ENCODE data around the gene MSN.

Gene MSN

GRCh38 chrX:65673857-65674203 lies 6.4 kb downstream of the MSN start:
- no peak for DNase-seq (ENCODE audit: low read depth in 3 of 3)

GRCh38 chrX:65674204-65674893 lies 6.9 kb downstream of the MSN start:
- no peak for DNase-seq (ENCODE audit: low read depth in 3 of 3)

DNA sequence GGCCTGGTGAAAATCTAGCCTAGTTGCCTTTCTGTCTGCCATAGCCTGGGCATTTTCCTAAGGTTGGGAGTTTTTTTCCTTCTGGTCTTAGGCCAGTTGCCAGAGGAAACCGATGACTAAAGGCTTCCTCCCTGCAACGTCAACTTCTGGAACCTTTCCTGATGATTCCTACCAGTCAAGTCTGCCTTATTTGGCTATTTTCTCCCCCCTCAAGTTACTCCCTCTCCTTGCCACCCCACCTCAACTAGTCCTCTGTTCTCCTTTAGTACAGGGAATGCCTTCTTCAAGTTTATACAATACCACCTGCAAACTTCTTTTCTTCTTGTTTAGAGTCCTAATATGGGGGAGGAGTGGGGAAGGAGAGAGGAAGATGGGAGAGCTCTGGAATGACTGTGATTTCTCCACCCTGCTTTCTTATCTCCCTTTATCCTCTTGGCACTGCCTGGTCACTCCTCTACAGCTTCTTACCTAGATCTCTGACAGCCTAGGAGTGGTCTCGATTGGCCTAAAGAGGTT lies 10.6 kb downstream of the MSN start:
- DNase-seq (ENCODE audit: low read depth in 3 of 3), result no peak

DNA sequence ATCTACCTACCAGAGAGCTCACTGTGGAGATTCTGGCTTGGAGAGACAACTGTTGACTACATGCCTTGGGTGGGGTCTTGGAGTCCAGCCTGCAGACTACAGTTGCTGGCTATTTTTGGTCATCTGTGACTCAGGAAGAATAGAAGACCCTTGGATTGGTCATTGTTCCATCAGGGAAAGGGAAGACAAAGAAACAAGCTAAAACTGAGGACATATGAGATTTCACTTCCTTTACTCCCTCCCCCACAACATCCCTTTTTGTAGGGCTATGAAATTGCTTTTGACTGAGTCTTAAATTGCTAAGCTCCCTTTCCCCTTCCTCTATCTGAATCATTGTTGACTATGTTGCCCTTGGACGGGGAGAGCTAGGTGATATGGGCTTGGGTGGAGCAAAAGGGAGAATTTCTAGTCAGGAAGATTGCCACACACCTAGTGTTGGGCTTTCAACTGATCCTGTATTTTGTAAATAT lies 11.7 kb downstream of the MSN start:
- DNase-seq (ENCODE audit: low read depth in 3 of 3), result no peak

GRCh38 chrX:65681810-65682209 lies 14.4 kb downstream of the MSN start:
- DNase-seq (ENCODE audit: low read depth in 3 of 3), result no peak

- DNase-seq (ENCODE audit: low read depth in 3 of 3), result no peak
These were observed 17.7 kb downstream of the MSN start for GRCh38 chrX:65685112-65685511.

DNA sequence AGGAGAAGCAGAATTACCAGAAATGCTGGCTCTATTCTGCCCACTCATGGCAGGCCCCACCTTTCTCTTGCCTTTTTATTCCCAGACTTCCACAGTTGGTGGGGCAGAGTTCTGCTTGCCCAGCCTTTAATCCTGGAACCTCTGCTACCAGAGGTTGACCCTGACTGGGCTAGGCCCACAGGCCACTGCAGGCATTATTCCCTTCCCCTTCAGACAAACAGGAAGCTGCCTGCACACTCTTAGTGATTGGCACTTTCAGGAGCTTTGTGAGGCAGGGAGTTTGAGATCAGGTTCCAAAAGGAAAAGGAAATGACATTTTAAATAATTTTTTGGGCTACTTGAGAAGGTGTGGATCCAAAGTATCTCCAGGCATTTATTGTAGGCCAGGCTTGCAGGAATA lies 18.8 kb downstream of the MSN start:
- DNase-seq (ENCODE audit: low read depth in 3 of 3), result no peak

DNA sequence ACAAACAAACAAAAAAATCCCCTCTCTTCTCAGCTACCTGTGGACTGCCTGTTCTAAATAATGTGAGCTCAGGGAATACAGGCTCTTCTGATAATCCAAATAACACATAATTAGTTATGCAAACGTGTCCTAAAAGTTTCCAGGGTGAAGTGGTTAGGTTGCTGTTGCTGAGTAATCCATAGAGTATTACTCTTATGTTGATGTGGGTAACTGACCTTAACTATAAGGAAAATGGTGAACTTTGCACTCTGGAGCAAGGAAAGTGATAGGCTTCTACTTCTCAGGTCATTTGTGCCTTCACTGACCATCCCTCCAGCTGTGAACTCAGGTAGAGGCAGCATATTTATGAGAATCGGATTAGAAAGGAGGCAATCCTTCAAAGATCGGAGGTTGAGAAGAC lies 19.9 kb downstream of the MSN start:
- no peak for DNase-seq (ENCODE audit: low read depth in 3 of 3)

- no peak for DNase-seq (ENCODE audit: low read depth in 3 of 3)
These were observed 21.0 kb downstream of the MSN start for GRCh38 chrX:65688403-65688871.

- DNase-seq (ENCODE audit: low read depth in 3 of 3), result no peak
These were observed 21.9 kb downstream of the MSN start for GRCh38 chrX:65689377-65689776.

DNA sequence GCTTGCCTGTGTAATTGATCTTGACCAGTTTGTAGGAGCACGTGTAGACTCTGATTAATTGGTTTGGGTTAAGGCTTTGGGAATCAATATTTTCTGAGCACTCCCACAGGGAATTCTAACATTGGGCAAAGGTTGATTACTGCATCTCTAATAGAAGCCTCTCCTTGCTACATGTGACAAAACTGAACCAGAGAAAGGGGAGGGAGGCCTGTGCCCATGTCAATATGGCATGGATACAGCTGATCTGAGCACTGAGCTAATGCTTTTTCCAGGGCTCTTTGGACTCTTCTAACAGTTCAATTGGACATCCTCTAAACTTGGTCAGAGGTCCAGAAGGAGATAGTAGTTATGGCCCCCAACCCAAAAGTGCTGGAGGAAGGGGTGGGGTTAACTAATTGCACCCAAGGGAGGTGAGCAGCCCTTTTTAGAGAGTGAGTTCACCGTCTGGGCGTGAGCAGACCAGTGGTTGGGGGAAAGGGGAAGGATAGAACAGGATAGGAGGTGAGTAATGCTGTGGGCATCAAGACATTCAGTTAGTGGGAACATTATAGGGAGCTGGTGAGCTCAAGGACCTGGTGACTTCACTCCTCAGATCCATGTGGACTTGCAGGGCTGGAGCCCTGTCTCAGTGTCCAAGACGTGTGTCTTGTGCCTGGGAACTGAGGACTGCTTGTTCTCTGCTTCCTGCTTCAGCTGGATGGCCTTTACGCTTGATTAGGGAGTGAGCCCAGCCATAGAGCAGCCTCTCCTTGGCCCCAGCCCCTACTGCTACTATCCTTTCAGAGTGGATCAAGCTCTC lies 22.8 kb downstream of the MSN start:
- DNase-seq (ENCODE audit: low read depth in 3 of 3), result no peak

DNA sequence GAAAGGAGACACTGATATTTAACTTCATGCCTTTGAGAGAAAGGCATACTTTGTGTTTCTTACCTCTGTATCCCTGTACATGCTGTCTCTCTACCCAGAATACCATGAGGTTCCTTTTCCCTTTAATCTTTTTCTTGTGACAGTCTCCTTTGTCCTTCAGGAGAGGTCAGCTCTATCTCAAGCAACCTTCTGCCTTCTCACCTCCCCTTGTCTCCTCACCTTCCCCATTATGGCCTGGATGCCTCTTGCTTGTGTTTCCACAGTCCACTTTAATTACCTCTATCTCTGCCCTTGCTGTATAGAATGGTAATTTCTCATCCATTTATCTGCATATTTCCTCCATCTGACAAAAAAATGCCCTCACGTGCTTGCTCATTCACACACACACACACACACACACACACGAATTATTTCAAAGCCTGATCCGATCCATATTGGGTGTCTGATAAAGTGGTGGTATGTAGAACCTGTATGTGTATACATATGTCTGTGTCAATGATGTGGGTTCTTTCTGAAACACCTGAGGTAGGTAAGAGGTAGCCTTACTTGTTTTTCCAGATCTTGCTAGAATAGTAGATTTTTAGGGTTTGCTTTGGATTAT lies 28.5 kb downstream of the MSN start:
- DNase-seq (ENCODE audit: low read depth in 3 of 3), result no peak

- no peak for DNase-seq (ENCODE audit: low read depth in 3 of 3)
These were observed 29.2 kb downstream of the MSN start for GRCh38 chrX:65696613-65697012.

- no peak for DNase-seq (ENCODE audit: low read depth in 3 of 3)
These were observed 29.8 kb downstream of the MSN start for GRCh38 chrX:65697211-65697641.

GRCh38 chrX:65697915-65698796 lies 30.7 kb downstream of the MSN start:
- DNase-seq (ENCODE audit: low read depth in 3 of 3), result peak; percentile 12 to 61 (median 55)

GRCh38 chrX:65702956-65703355 lies 35.5 kb downstream of the MSN start:
- no peak for DNase-seq (ENCODE audit: low read depth in 3 of 3)

DNA sequence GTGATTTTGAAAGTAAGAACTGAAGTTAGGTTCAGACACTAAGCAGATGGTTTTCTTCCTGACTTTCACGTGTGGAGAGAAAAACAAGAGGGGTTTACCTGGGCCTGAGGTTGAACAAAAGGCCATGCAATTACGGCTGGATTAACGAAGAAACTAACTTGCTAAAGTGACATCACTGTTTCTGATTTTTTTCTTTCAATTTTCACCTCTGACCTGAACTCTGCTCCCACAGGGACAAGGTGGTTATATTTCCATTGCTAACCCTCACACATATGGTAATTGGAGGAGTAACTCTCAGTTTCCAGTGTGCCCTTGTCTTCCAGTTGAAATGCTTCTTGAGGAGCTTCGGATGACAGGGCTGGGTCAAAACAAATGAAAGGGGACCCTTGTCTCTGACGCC lies 38.0 kb downstream of the MSN start:
- no peak for DNase-seq (ENCODE audit: low read depth in 3 of 3)

- DNase-seq (ENCODE audit: low read depth in 3 of 3), result peak in 1 of 3 experiments; percentile 8
These were observed 38.8 kb downstream of the MSN start for GRCh38 chrX:65706041-65706828.

- no peak for DNase-seq (ENCODE audit: low read depth in 3 of 3)
These were observed 39.7 kb downstream of the MSN start for GRCh38 chrX:65707151-65707550.

- no peak for DNase-seq (ENCODE audit: low read depth in 3 of 3)
These were observed 44.8 kb downstream of the MSN start for GRCh38 chrX:65712005-65712806.

Data from stimulated activated CD4-positive, alpha-beta T cell treated with anti-CD3 and anti-CD28 coated beads, TNF-alpha, amount 100 ng/mL, for 4 hours (primary cell).